K562 (cell line): Measurements from ENCODE around the gene CHPF. TPM values are rescaled to one million over a fixed set of nuclear protein-coding genes. Genes with fewer than 3 reads are reported as not detected.
A peak's percentile ranks its signal among the peaks of the same experiment; 100 is the strongest.

Experiments used
- BCOR ChIP-seq: fragments of 450-650 bp; IDR thresholded peaks from 2 replicates; pipeline ENCODE4 v1.6.1; 2016
- CC2D1A ChIP-seq: fragments of 450-650 bp; IDR thresholded peaks from 2 replicates; pipeline ENCODE4 v1.6.1; 2017; ENCODE audit warnings: mild to moderate bottlenecking
- ETV6 ChIP-seq, 3 experiments: fragments of 150-350 bp in 1 of 3; sonication (generic) in 1 of 3; formaldehyde crosslinking in 1 of 3; IDR thresholded peaks; 2 replicates each; pipeline versions ENCODE4 v1.6.1 to v1.8.0; 2014 to 2022; ENCODE audit warnings: borderline replicate concordance in 2 of 3, low read depth in 2 of 3, antibody characterized with exemption in 1 of 3, low read length in 1 of 3, mild to moderate bottlenecking in 1 of 3, missing genetic modification reagents in 1 of 3
- FOXJ3 ChIP-seq: sonication (generic); formaldehyde crosslinking; IDR thresholded peaks from 2 replicates; pipeline ENCODE4 v1.4.0; 2020; ENCODE audit warnings: mild to moderate bottlenecking, missing genetic modification reagents
- GABPA ChIP-seq: fragments of 200-800 bp; sonication (Bioruptor generic); conservative IDR thresholded peaks from 2 replicates; pipeline ENCODE4 v1.6.1; 2016; ENCODE audit warnings: low read depth, missing genetic modification characterization, missing compliant biosample characterization
- LCOR ChIP-seq: sonication (generic); formaldehyde crosslinking; IDR thresholded peaks from 2 replicates; pipeline ENCODE4 v1.8.0; 2022; ENCODE audit warnings: mild to moderate bottlenecking, missing genetic modification reagents
- MED1 ChIP-seq: sonication (generic); formaldehyde crosslinking; IDR thresholded peaks from 2 replicates; pipeline ENCODE4 v1.8.1; 2023; ENCODE audit warnings: missing genetic modification reagents, borderline replicate concordance
- PKNOX1 ChIP-seq: fragments of 450-650 bp; IDR thresholded peaks from 2 replicates; pipeline ENCODE4 v1.6.1; 2016
- POLR3A ChIP-seq: IDR thresholded peaks from 2 replicates; pipeline ENCODE4 v1.6.1; 2011; ENCODE audit warnings: borderline replicate concordance, mild to moderate bottlenecking, moderate library complexity; ENCODE audit not compliant: insufficient read length, insufficient read depth; ENCODE audit errors: extremely low read depth
- RFX5 ChIP-seq: IDR thresholded peaks from 2 replicates; pipeline ENCODE4 v1.6.1; 2011; ENCODE audit warnings: low read depth, mild to moderate bottlenecking, improper control_type of control experiment, low read length
- SAFB ChIP-seq: fragments of 200-400 bp; formaldehyde crosslinking; IDR thresholded peaks from 2 replicates; pipeline ENCODE4 v1.6.1; 2017; ENCODE audit warnings: low read depth, low read length, borderline replicate concordance
- ZNF12 ChIP-seq: sonication (generic); formaldehyde crosslinking; IDR thresholded peaks from 2 replicates; pipeline ENCODE4 v1.4.0; 2020; ENCODE audit warnings: mild to moderate bottlenecking, missing genetic modification reagents
- ZNF197 ChIP-seq: fragments of 200-800 bp; sonication (Bioruptor generic); IDR thresholded peaks from 2 replicates; pipeline ENCODE4 v1.6.1; 2016; ENCODE audit warnings: low read depth, missing genetic modification characterization, missing compliant biosample characterization
- ZNF253 ChIP-seq: fragments of 250-450 bp; sonication (Bioruptor Pico); conservative IDR thresholded peaks from 2 replicates; pipeline ENCODE4 v1.6.1; 2021; ENCODE audit warnings: mild to moderate bottlenecking
- polyA plus RNA-seq, 8 experiments: library from polyadenylated mRNA; depleted of rRNA in 4 of 8; stranded (reverse) in 5 of 8; unstranded in 3 of 8; fragments of >200 nt; fragmentation: Nextera tagmentation in 2 of 8; fragmentation: Illumina TruSeq in 1 of 8; extraction: Ambion mirVana in 2 of 8; extraction: Trizol in 1 of 8; gene quantifications; 2 replicates each; pipeline versions ENCODE4 v1.2.1 to v1.2.3, GENCODE V29; 2011 to 2014; ENCODE audit warnings: inconsistent platforms in 1 of 8, missing spikeins in 1 of 8
- total RNA-seq, 7 experiments: library from RNA; depleted of rRNA in 6 of 7; stranded (reverse); fragments of >200 nt in 6 of 7; fragmentation: Illumina TruSeq in 2 of 7; extraction: Trizol in 2 of 7; gene quantifications; 2 replicates each; pipeline versions ENCODE4 v1.2.1 to v1.2.3, GENCODE V29; 2011 to 2021; ENCODE audit warnings: low replicate concordance in 1 of 7
- TF ChIP-seq, protein P1 (sequence below): fragments of 250-450 bp; sonication (Bioruptor Pico); IDR thresholded peaks from 2 replicates; pipeline ENCODE4 v1.5.0; 2021; ENCODE audit warnings: mild to moderate bottlenecking, borderline replicate concordance
- TF ChIP-seq, protein P2 (sequence below), 2 experiments: fragments of 450-650 bp in 1 of 2; sonication (generic) in 1 of 2; formaldehyde crosslinking in 1 of 2; IDR thresholded peaks in 1 of 2; conservative IDR thresholded peaks in 1 of 2; 2 replicates each; pipeline versions ENCODE4 v1.6.1 to v1.8.1; 2016 to 2023; ENCODE audit warnings: mild to moderate bottlenecking in 2 of 2, moderate library complexity in 2 of 2, inconsistent platforms in 1 of 2, missing genetic modification reagents in 1 of 2
- TF ChIP-seq, protein P3 (sequence below): fragments of 450-650 bp; formaldehyde crosslinking; IDR thresholded peaks from 2 replicates; pipeline ENCODE4 v1.4.0; 2020; ENCODE audit warnings: mild to moderate bottlenecking, moderate library complexity

Gene CHPF
- total and polyA plus RNA-seq, 9 of the 15 experiments (the other 6 are each of a cell fraction or from before 2014, with no cell fraction given): 0.15 to 57.2 (median 7.9) TPM

GRCh38 chr2:219509780-219510511 lies 33.7 kb downstream of the CHPF start (continued):
- TF ChIP-seq, protein P1, sequence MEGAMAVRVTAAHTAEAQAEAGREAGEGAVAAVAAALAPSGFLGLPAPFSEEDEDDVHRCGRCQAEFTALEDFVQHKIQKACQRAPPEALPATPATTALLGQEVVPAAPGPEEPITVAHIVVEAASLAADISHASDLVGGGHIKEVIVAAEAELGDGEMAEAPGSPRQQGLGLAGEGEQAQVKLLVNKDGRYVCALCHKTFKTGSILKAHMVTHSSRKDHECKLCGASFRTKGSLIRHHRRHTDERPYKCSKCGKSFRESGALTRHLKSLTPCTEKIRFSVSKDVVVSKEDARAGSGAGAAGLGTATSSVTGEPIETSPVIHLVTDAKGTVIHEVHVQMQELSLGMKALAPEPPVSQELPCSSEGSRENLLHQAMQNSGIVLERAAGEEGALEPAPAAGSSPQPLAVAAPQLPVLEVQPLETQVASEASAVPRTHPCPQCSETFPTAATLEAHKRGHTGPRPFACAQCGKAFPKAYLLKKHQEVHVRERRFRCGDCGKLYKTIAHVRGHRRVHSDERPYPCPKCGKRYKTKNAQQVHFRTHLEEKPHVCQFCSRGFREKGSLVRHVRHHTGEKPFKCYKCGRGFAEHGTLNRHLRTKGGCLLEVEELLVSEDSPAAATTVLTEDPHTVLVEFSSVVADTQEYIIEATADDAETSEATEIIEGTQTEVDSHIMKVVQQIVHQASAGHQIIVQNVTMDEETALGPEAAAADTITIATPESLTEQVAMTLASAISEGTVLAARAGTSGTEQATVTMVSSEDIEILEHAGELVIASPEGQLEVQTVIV: no peak
- no peak for TF ChIP-seq ZNF12
- no peak for TF ChIP-seq RFX5
- peak; percentile 88 for TF ChIP-seq LCOR
- TF ChIP-seq ZNF197 (CRISPR knock-in tag): peak; percentile 51; the same call in 1 of the 2 replicates
- TF ChIP-seq CC2D1A: peak; percentile 91; the same call in 1 of the 2 replicates
- TF ChIP-seq SAFB: no peak
- TF ChIP-seq BCOR: peak; percentile 96
- TF ChIP-seq PKNOX1: peak; percentile 85
- TF ChIP-seq, protein P2, sequence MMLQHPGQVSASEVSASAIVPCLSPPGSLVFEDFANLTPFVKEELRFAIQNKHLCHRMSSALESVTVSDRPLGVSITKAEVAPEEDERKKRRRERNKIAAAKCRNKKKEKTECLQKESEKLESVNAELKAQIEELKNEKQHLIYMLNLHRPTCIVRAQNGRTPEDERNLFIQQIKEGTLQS (IDR thresholded peaks at IDR 0.05): peak; percentile 52; the same call in 1 of the 2 replicates
- TF ChIP-seq, protein P2 (CRISPR knock-in tag; conservative IDR thresholded peaks at IDR 0.05): no peak
- TF ChIP-seq, protein P3, sequence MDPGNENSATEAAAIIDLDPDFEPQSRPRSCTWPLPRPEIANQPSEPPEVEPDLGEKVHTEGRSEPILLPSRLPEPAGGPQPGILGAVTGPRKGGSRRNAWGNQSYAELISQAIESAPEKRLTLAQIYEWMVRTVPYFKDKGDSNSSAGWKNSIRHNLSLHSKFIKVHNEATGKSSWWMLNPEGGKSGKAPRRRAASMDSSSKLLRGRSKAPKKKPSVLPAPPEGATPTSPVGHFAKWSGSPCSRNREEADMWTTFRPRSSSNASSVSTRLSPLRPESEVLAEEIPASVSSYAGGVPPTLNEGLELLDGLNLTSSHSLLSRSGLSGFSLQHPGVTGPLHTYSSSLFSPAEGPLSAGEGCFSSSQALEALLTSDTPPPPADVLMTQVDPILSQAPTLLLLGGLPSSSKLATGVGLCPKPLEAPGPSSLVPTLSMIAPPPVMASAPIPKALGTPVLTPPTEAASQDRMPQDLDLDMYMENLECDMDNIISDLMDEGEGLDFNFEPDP (CRISPR knock-in tag): no peak
- TF ChIP-seq POLR3A: no peak
- 0 out of 2 replicates have a peak, but pooled peaks have one; percentile 20 for TF ChIP-seq GABPA (tag)
- no peak for TF ChIP-seq FOXJ3 (CRISPR knock-in tag)
- TF ChIP-seq MED1: no peak
- no peak for TF ChIP-seq ZNF253 (CRISPR knock-in tag)
- TF ChIP-seq ETV6 (IDR thresholded peaks at IDR 0.05; ENCODE audit: borderline replicate concordance in 1 of 2, low read depth in 2 of 2, low read length in 1 of 2): 0 out of 4 replicates have a peak, but pooled peaks of 1 of the 2 experiments have one; percentile 59
- no peak for TF ChIP-seq ETV6 (CRISPR knock-in tag; IDR thresholded peaks at IDR 0.05; ENCODE audit: borderline replicate concordance)
